DMS53 treated with DMSO at 0.1 percent for 48 hours (cell line): ENCODE data around the gene FBXL16.

Experiments used
- DNase-seq: peaks from one replicate; lab custom pipeline; 2025; ENCODE audit not compliant: unreplicated experiment; lab: John Stamatoyannopoulos, UW

FBXL16 gene

GRCh38 chr16:667113-667779, 38.4 kb downstream of the FBXL16 start:
- DNase-seq = no peak

GRCh38 chr16:666572-666971, 39.0 kb downstream of the FBXL16 start:
- DNase-seq = no peak

- DNase-seq = no peak
These were observed 43.0 kb downstream of the FBXL16 start for GRCh38 chr16:662597-662996.

GRCh38 chr16:662095-662494, 43.5 kb downstream of the FBXL16 start:
- no peak for DNase-seq

- no peak for DNase-seq
These were observed 44.3 kb downstream of the FBXL16 start for GRCh38 chr16:661184-661821.

- DNase-seq = peak; percentile 72
These were observed 45.0 kb downstream of the FBXL16 start for GRCh38 chr16:660459-661183.

GRCh38 chr16:660132-660458, 45.5 kb downstream of the FBXL16 start:
- no peak for DNase-seq

- DNase-seq = no peak
These were observed 46.0 kb downstream of the FBXL16 start for GRCh38 chr16:659618-660017.

GRCh38 chr16:658679-659571, 46.7 kb downstream of the FBXL16 start:
- no peak for DNase-seq

GRCh38 chr16:657487-657886, 48.1 kb downstream of the FBXL16 start:
- no peak for DNase-seq

GRCh38 chr16:654034-654433, 51.6 kb downstream of the FBXL16 start:
- DNase-seq = no peak

GRCh38 chr16:652454-653305, 52.9 kb downstream of the FBXL16 start:
- DNase-seq = no peak

- DNase-seq = no peak
These were observed 53.8 kb downstream of the FBXL16 start for GRCh38 chr16:651844-652243.

- DNase-seq = no peak
These were observed 56.0 kb downstream of the FBXL16 start for GRCh38 chr16:649631-650030.

- peak; percentile 74 for DNase-seq
These were observed 56.6 kb downstream of the FBXL16 start, which contains the start of gene WDR90 for GRCh38 chr16:648781-649589. Gene WDR90 (plus strand): TSS chr16:649365. CDS start chr16:649417, 52 bp downstream.

GRCh38 chr16:648071-648780, 57.4 kb downstream of the FBXL16 start:
- no peak for DNase-seq

- DNase-seq = no peak
These were observed 58.3 kb downstream of the FBXL16 start for GRCh38 chr16:647173-647902.

GRCh38 chr16:646679-647172, 58.9 kb downstream of the FBXL16 start:
- DNase-seq = no peak
